H1 (cell line): ENCODE results near the gene MAFB. TPM values are rescaled to one million over a fixed set of nuclear protein-coding genes. Genes with fewer than 3 reads are reported as not detected.

Experiments
- ASH2L ChIP-seq: fragments of 200-600, 300-600 bp; sonication (generic); IDR thresholded peaks from one replicate; pipeline ENCODE4 v1.7.1; 2017; ENCODE audit warnings: low read length
- CHD7 ChIP-seq: fragments of 300-600 bp; sonication (generic); IDR thresholded peaks from 2 replicates; pipeline ENCODE4 v1.7.1; 2012; ENCODE audit warnings: low read length, moderate library complexity, mild to moderate bottlenecking, inconsistent platforms; ENCODE audit not compliant: insufficient replicate concordance
- GABPA ChIP-seq: IDR thresholded peaks from 2 replicates; pipeline ENCODE4 v1.6.1; 2011; ENCODE audit warnings: mild to moderate bottlenecking, low read length, moderate library complexity, borderline replicate concordance; ENCODE audit not compliant: insufficient read depth
- KDM1A ChIP-seq: fragments of 200-600, 300-600 bp; sonication (generic); IDR thresholded peaks from 2 replicates; pipeline ENCODE4 v1.7.1; 2016; ENCODE audit warnings: mild to moderate bottlenecking, low read length, borderline replicate concordance
- KDM4A ChIP-seq: IDR thresholded peaks from one replicate; pipeline ENCODE4 v1.7.1; 2012; ENCODE audit warnings: low read depth, mild to moderate bottlenecking, moderate library complexity, low read length, inconsistent platforms; ENCODE audit not compliant: severe bottlenecking
- MAFK ChIP-seq: IDR thresholded peaks from 2 replicates; pipeline ENCODE4 v1.6.1; 2012; ENCODE audit warnings: low read depth, mild to moderate bottlenecking, improper control_type of control experiment, low read length
- RBBP5 ChIP-seq: IDR thresholded peaks from 2 replicates; pipeline ENCODE4 v1.7.1; 2012; ENCODE audit warnings: low read depth, mild to moderate bottlenecking, inconsistent platforms, low read length, moderate library complexity, borderline replicate concordance
- SIRT6 ChIP-seq: IDR thresholded peaks from one replicate; pipeline ENCODE4 v1.7.1; 2012; ENCODE audit warnings: low read length, inconsistent platforms
- SRF ChIP-seq: IDR thresholded peaks from 2 replicates; pipeline ENCODE4 v1.6.1; 2011; ENCODE audit warnings: mild to moderate bottlenecking, low read depth, low read length, moderate library complexity
- TBP ChIP-seq: IDR thresholded peaks from 2 replicates; pipeline ENCODE4 v1.6.1; 2011; ENCODE audit warnings: low read depth, low read length, improper control_type of control experiment
- TEAD4 ChIP-seq: IDR thresholded peaks from 2 replicates; pipeline ENCODE4 v1.6.1; 2012; ENCODE audit warnings: low read depth, low read length, inconsistent platforms, mixed read lengths
- polyA plus RNA-seq, 7 experiments: library from polyadenylated mRNA; depleted of rRNA in 3 of 7; stranded (reverse) in 5 of 7; unstranded in 2 of 7; fragments of >200 nt in 5 of 7; fragments of 200-250 nt in 2 of 7; gene quantifications; 1 replicate in 5 of 7; 2 replicates in 1 of 7; 4 replicates in 1 of 7; pipeline versions ENCODE4 v1.2.1 to v1.2.3, GENCODE V29; 2011 to 2013; ENCODE audit warnings: missing spikeins in 2 of 7, mixed read lengths in 2 of 7
- total RNA-seq: library from RNA; stranded (reverse); fragmentation: NEBNext Ultra II Directional; extraction: Animal tissue kit (Norgen Biotek cat#: 25700); gene quantifications from 2 replicates; pipeline ENCODE4 v1.2.1, GENCODE V29; 2021

Gene MAFB
- total and polyA plus RNA-seq, 2 of the 8 experiments (the other 6 are each of a cell fraction or from before 2014, with no cell fraction given): 0.83 to 1.8 TPM

GRCh38 chr20:40648210-40649072 is 40.6 kb downstream of the MAFB start (continued):
- no peak for TF ChIP-seq TBP
- TF ChIP-seq ASH2L: no peak
- no peak for TF ChIP-seq RBBP5
- no peak for TF ChIP-seq SRF
- no peak for TF ChIP-seq TEAD4
- no peak for TF ChIP-seq SIRT6
- no peak for TF ChIP-seq MAFK
- TF ChIP-seq KDM4A: no peak
- TF ChIP-seq GABPA: no peak
- no peak for TF ChIP-seq KDM1A
- no peak for TF ChIP-seq CHD7
